HCT116 (cell line): ENCODE measurements around the gene CNNM3. TPM values are rescaled to one million over a fixed set of nuclear protein-coding genes. Genes with fewer than 3 reads are reported as not detected.

Experiments used
- ATAC-seq: fragments of 200-7000 bp; cut with Tn5 transposase; 2 replicates; pipeline ENCODE4 v1.9.1; 2020; ENCODE audit warnings: mild to moderate bottlenecking, moderate library complexity
- BruUV-seq: library from RNA; stranded (reverse); fragments of 400-500 nt; replicated peaks from 2 replicates; lab custom pipeline; 2021; lab: Mats Ljungman, UMichigan
- CTCF ChIA-PET: fragments of 300-600 bp; sonication (Branson Sonifier 250); formaldehyde crosslinking; loops from one replicate; lab custom pipeline; 2021; ENCODE audit warnings: antibody characterized with exemption; lab: Charles Lee
- POLR2A ChIA-PET: fragments of 300-600, 350-600 bp; sonication (Branson Sonifier 250); formaldehyde crosslinking; loops from one replicate; lab custom pipeline; 2021; ENCODE audit warnings: antibody characterized with exemption; lab: Charles Lee
- RAD21 ChIA-PET, 2 experiments: fragments of 300-600 bp; sonication (Branson Sonifier 250); formaldehyde crosslinking; loops; one replicate each; lab custom pipeline; 2023; ENCODE audit warnings: low total read pairs in 2 of 2; ENCODE audit not compliant: uncharacterized antibody in 2 of 2, unreplicated experiment in 2 of 2, low non-redundant PET in 1 of 2; lab: Charles Lee
- DNase-seq: peaks from one replicate; pipeline ENCODE4 v3.0.0-alpha.2; 2010; ENCODE audit warnings: low read depth, low spot score
- H2AFZ ChIP-seq: fragments of 200-600 bp; shearing (Covaris generic), sonication (generic); 2 replicates; pipeline ENCODE4 v1.6.1; 2017; ENCODE audit warnings: low read depth, mixed run types, mixed read lengths, antibody characterized with exemption, low read length; ENCODE audit not compliant: poor library complexity, severe bottlenecking
- H3K27ac ChIP-seq: 2 replicates; pipeline ENCODE4 v1.5.1; 2012; ENCODE audit warnings: low read depth, low read length
- H3K27me3 ChIP-seq: fragments of 200-600 bp; sonication (generic); 2 replicates; pipeline ENCODE4 v1.6.1; 2016; ENCODE audit warnings: mixed run types, low read length, mixed read lengths; ENCODE audit not compliant: insufficient read depth
- H3K36me3 ChIP-seq, 2 experiments: fragments of 200-500 bp in 1 of 2; fragments of 200-600 bp in 1 of 2; sonication (Bioruptor generic) in 1 of 2; sonication (generic) in 1 of 2; 2 replicates each; pipeline versions ENCODE4 v1.5.1 to v1.6.1; 2014 to 2016; ENCODE audit warnings: low read length in 2 of 2, inconsistent platforms in 1 of 2, mixed read lengths in 1 of 2, mixed run types in 1 of 2; ENCODE audit not compliant: insufficient read depth in 2 of 2, control insufficient read depth in 1 of 2
- H3K4me1 ChIP-seq, 2 experiments: fragments of 200-600 bp in 1 of 2; sonication (generic) in 1 of 2; 2 replicates each; pipeline versions ENCODE4 v1.5.1 to v1.6.1; 2012 to 2017; ENCODE audit warnings: low read length in 2 of 2, inconsistent platforms in 1 of 2, mild to moderate bottlenecking in 1 of 2, mixed read lengths in 1 of 2, mixed run types in 1 of 2, moderate library complexity in 1 of 2; ENCODE audit not compliant: insufficient read depth in 2 of 2, control insufficient read depth in 1 of 2
- H3K4me2 ChIP-seq: fragments of 200-600 bp; sonication (generic); 2 replicates; pipeline ENCODE4 v1.6.1; 2017; ENCODE audit warnings: mixed run types, low read length, mixed read lengths
- H3K4me3 ChIP-seq, 2 experiments: fragments of 200-600 bp in 1 of 2; sonication (generic) in 1 of 2; replicated peaks in 1 of 2; 2 replicates each; pipeline ENCODE4 v1.5.1; 2011 to 2016; ENCODE audit warnings: low read length in 2 of 2, control low read depth in 1 of 2, low read depth in 1 of 2, mild to moderate bottlenecking in 1 of 2, mixed read lengths in 1 of 2, mixed run types in 1 of 2
- H3K79me2 ChIP-seq: fragments of 200-600 bp; sonication (generic); 2 replicates; pipeline ENCODE4 v1.6.1; 2017; ENCODE audit warnings: mild to moderate bottlenecking, mixed run types, low read length, moderate library complexity, mixed read lengths; ENCODE audit not compliant: insufficient read depth
- H3K9ac ChIP-seq: fragments of 200-600 bp; sonication (generic); 2 replicates; pipeline ENCODE4 v1.6.1; 2016; ENCODE audit warnings: low read length, mixed read lengths
- H3K9me2 ChIP-seq: fragments of 200-600 bp; sonication (generic), shearing (Covaris generic); 2 replicates; pipeline ENCODE4 v1.6.1; 2017; ENCODE audit warnings: mixed run types, mild to moderate bottlenecking, moderate library complexity; ENCODE audit not compliant: insufficient read depth
- H3K9me3 ChIP-seq, 2 experiments: fragments of 200-500 bp in 1 of 2; fragments of 200-600 bp in 1 of 2; sonication (Bioruptor generic) in 1 of 2; sonication (generic) in 1 of 2; 2 replicates each; pipeline ENCODE4 v1.6.1; 2014 to 2017; ENCODE audit warnings: low read length in 2 of 2, mixed read lengths in 2 of 2, inconsistent platforms in 1 of 2, low read depth in 1 of 2, mild to moderate bottlenecking in 1 of 2, mixed run types in 1 of 2, moderate library complexity in 1 of 2; ENCODE audit not compliant: control insufficient read depth in 1 of 2, insufficient read depth in 1 of 2
- H4K20me1 ChIP-seq: fragments of 200-600 bp; sonication (generic), shearing (Covaris generic); 2 replicates; pipeline ENCODE4 v1.6.1; 2017; ENCODE audit warnings: mixed run types, mild to moderate bottlenecking, moderate library complexity; ENCODE audit not compliant: insufficient read depth
- EGR1 ChIP-seq: IDR thresholded peaks from 2 replicates; pipeline ENCODE4 v1.6.1; 2012; ENCODE audit warnings: low read depth
- POLR2A ChIP-seq: IDR thresholded peaks from 2 replicates; pipeline ENCODE4 v1.7.0; 2011; ENCODE audit warnings: borderline replicate concordance; ENCODE audit not compliant: insufficient read depth, insufficient read length; ENCODE audit errors: extremely low read depth
- POLR2AphosphoS5 ChIP-seq: IDR thresholded peaks from 2 replicates; pipeline ENCODE4 v1.6.1; 2011; ENCODE audit warnings: mild to moderate bottlenecking, low read depth, low read length, moderate library complexity
- SRF ChIP-seq: IDR thresholded peaks from 2 replicates; pipeline ENCODE4 v1.6.1; 2012; ENCODE audit warnings: low read depth
- TCF7L2 ChIP-seq: IDR thresholded peaks from 2 replicates; pipeline ENCODE4 v1.7.0; 2011; ENCODE audit warnings: borderline replicate concordance, inconsistent platforms; ENCODE audit not compliant: insufficient read depth, insufficient read length; ENCODE audit errors: extremely low read depth
- ZBTB33 ChIP-seq: IDR thresholded peaks from 2 replicates; pipeline ENCODE4 v1.6.1; 2011; ENCODE audit warnings: mild to moderate bottlenecking, low read length, moderate library complexity; ENCODE audit not compliant: insufficient replicate concordance; ENCODE audit errors: extremely low read depth
- intact Hi-C: fragments of 100-400 bp; cut with micrococcal nuclease; formaldehyde crosslinking; loops from 2 replicates; pipeline ENCODE4 v1.10.0; 2022
- total RNA-seq: library from RNA; stranded (reverse); gene quantifications from one replicate; pipeline ENCODE4 v1.2.1, GENCODE V29; 2021; ENCODE audit not compliant: unreplicated experiment

Gene CNNM3
- total RNA-seq, 1 experiment from 2014 or later, result 31.1 TPM

- RAD21 ChIA-PET, result interaction anchor here (1.2 to 1.8 kb wide), 2 partner anchors 11 to 12 kb away, joined by 5 to 6 read pairs; partner anchors contain the start of gene ANKRD39 (in 2 of the 2)
- TF ChIP-seq POLR2AphosphoS5 (peak; percentile 18; the same call in 1 of the 2 replicates), SRF (no peak)
- POLR2A ChIA-PET, result interaction anchor here (0.7 to 2.3 kb wide), 2 partner anchors 12 to 88 kb away, joined by 4 to 20 read pairs; partner anchors contain the start of gene ANKRD39
- peak overlapping the region; percentile 95 for H3K4me2 ChIP-seq
- peak overlapping the region; percentile 93 for H3K27ac ChIP-seq
- CTCF ChIA-PET, result interaction anchor here (1.2 to 1.9 kb wide), 3 partner anchors 11 to 309 kb away, joined by 3 to 17 read pairs (median 9); partner anchors contain the start of gene ANKRD39
- no peaks in the 10 kb centered on the region for H4K20me1 ChIP-seq
- H3K4me1 ChIP-seq, result peaks cover 28 to 43% of the 10 kb centered on the region in 2 experiments
- H3K9ac ChIP-seq, result peak overlapping the region; percentile 92
- no peaks in the 10 kb centered on the region for H3K9me2 ChIP-seq
- H2AFZ ChIP-seq, result no peak overlapping the region
- no peaks in the 10 kb centered on the region for H3K9me3 ChIP-seq
- DNase-seq, result peak; percentile 19
- H3K27me3 ChIP-seq, result no peaks in the 10 kb centered on the region
- peaks cover 2% of the 10 kb centered on the region in 2 experiments; a peak in 2 of 4 replicates for H3K36me3 ChIP-seq
- peak overlapping the region; percentile 66 to 82 for H3K4me3 ChIP-seq
- no TSS peak for BruUV-seq
- intact Hi-C loops, result loop anchor here (2.0 kb wide), 1 partner anchor 53 kb away; the partner anchor contains the start of gene CNNM3
- peaks cover 25% of the 10 kb centered on the region; the same call in 1 of the 2 replicates for H3K79me2 ChIP-seq
- peak; percentile 43 for ATAC-seq
Measured at GRCh38 chr2:96869281-96869821, 53.3 kb downstream of the CNNM3 start.

DNA sequence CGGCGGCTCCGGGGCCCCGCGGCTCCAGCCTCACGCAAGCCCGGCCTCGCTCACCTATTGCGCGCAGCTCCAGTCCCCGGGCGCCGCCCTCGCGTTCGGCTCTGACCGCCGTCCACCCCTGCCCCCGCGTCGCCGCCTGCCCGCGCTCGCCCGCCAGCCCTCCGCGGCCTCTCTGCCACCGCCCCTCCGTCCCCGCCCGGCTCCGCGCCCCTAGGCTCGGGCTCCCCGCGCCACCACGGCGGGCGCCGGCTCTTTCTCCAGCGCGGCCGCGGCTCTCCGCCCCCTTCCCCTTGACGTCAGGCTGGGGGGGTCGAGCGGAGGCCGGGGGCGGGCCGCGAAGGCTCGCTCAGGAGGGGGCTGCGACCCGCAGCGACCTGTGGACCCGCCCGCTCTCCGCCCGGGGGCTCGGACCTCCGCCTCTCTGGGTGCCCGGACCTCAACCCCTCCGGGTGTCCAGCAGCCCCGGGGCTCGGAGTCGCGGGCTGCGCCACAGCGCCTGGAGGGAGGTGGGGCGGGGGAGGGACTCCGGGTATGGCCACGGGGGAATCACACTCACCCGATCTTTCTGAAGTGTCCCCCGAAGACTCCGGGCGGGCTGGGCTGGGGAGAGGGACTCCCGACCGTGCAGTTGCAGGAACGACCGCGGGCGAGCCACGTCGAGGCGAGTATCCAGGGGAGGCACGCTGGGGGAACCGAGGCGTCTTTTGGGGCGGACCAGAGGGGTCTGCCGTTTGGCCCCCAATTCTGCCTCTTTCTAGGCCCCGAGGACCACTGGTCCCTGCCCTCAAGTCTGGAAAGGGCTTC is 54.0 kb downstream of the CNNM3 start, which contains the start of gene SEMA4C:
SEMA4C (minus strand) TSS at position 259 of the 804 bp plus-strand sequence. CDS start 2,194 bp downstream, outside the sequence.
- RAD21 ChIA-PET, result interaction anchor here in 1 of 2 experiments (1.8 kb wide), 1 partner anchor 12 kb away, joined by 5 read pairs; the partner anchor contains the start of gene ANKRD39
- BruUV-seq, result no TSS peak
- intact Hi-C loops, result loop anchor here (2.0 kb wide), 1 partner anchor 53 kb away; the partner anchor contains the start of gene CNNM3

More for the DNA sequence above, 54.0 kb downstream of the CNNM3 start, which contains the start of gene SEMA4C:
- H3K27ac ChIP-seq, result peak within 1 kb of the TSS; percentile 93
- ChIA-PET POLR2A (interaction anchor here (2.3 kb wide), 1 partner anchor 12 kb away, joined by 20 read pairs; the partner anchor contains the start of gene ANKRD39), CTCF (interaction anchor here (1.9 kb wide), 1 partner anchor 12 kb away, joined by 17 read pairs; the partner anchor contains the start of gene ANKRD39)
- TF ChIP-seq POLR2AphosphoS5 (peak; percentile 67), TCF7L2 (no peak), POLR2A (peak; percentile 62), ZBTB33 (no peak), EGR1 (peak; percentile 70)
- no peak for DNase-seq
- no peak within 1 kb of the TSS for H2AFZ ChIP-seq
- peaks cover 0 to 2% of the 10 kb centered on the region in 2 experiments; a peak in 2 of 4 replicates for H3K36me3 ChIP-seq
- H4K20me1 ChIP-seq, result no peaks in the 10 kb centered on the region
- peak; percentile 48 for ATAC-seq
- H3K9me3 ChIP-seq, result no peaks in the 10 kb centered on the region
- H3K9ac ChIP-seq, result peak within 1 kb of the TSS; percentile 92
- H3K27me3 ChIP-seq, result no peaks in the 10 kb centered on the region
- peak within 1 kb of the TSS; percentile 95 for H3K4me2 ChIP-seq
- no peaks in the 10 kb centered on the region for H3K9me2 ChIP-seq
- H3K4me3 ChIP-seq, result peak within 1 kb of the TSS; percentile 66 to 82
- H3K79me2 ChIP-seq, result peaks cover 25% of the 10 kb centered on the region; the same call in 1 of the 2 replicates
- H3K4me1 ChIP-seq, result peaks cover 30 to 47% of the 10 kb centered on the region in 2 experiments
